Psoas muscle (tissue), 8 donors: ENCODE data around the gene CYS1. TPM values are rescaled to one million over a fixed set of nuclear protein-coding genes. Genes with fewer than 3 reads are reported as not detected.
"Not testable (repeated sequence)": the region's sequence is repeated elsewhere in the genome, so short reads cannot be mapped to it uniquely, and the experiment has no call there.

Experiments
- ATAC-seq, 4 donors: fragments of 200-7000 bp; cut with Tn5 transposase; one replicate each; pipeline ENCODE4 v1.9.1; 2020; ENCODE audit warnings: moderate library complexity in 3 of 4, mild to moderate bottlenecking in 2 of 4
- DNase-seq, 2 donors: peaks; one replicate each; pipeline ENCODE4 v3.0.0-alpha.2; 2020
- H3K27ac ChIP-seq: fragments of 200-600 bp; one replicate; pipeline ENCODE4 v1.8.0; 2022
- H3K27me3 ChIP-seq, 3 donors: fragments of 200-600 bp in 1 of 3; one replicate each; pipeline versions ENCODE4 v1.6.1 to v1.8.0; 2013 to 2022; ENCODE audit warnings: low read length in 2 of 3, mild to moderate bottlenecking in 2 of 3, moderate library complexity in 1 of 3; ENCODE audit not compliant: insufficient read depth in 3 of 3
- H3K36me3 ChIP-seq, 2 donors: fragments of 200-600 bp in 1 of 2; one replicate each; pipeline versions ENCODE4 v1.6.1 to v1.8.0; 2013 to 2022; ENCODE audit warnings: low read depth in 1 of 2, mild to moderate bottlenecking in 1 of 2, moderate library complexity in 1 of 2; ENCODE audit not compliant: insufficient read depth in 1 of 2
- H3K4me1 ChIP-seq: fragments of 200-600 bp; one replicate; pipeline ENCODE4 v1.8.0; 2022
- H3K4me3 ChIP-seq: fragments of 200-600 bp; one replicate; pipeline ENCODE4 v1.8.0; 2022; ENCODE audit warnings: mild to moderate bottlenecking
- H3K9me3 ChIP-seq: fragments of 200-600 bp; one replicate; pipeline ENCODE4 v1.8.0; 2022
- WGBS, 3 donors: extraction: QIAGEN DNeasy Blood & Tissue Kit; methylation state at CpG; one replicate each; pipeline versions ENCODE4 v1.1.6 to v1.1.7; 2013; 5-methylcytosine and 5-hydroxymethylcytosine counted together
- intact Hi-C, 2 donors: fragments of 100-400 bp; cut with DNase I; formaldehyde crosslinking; loops; one replicate each; pipeline versions ENCODE4 v1.11.0 to v1.14.2; 2022
- polyA plus RNA-seq, 3 donors: library from polyadenylated mRNA; stranded (reverse); fragments of 200-250 nt; gene quantifications; one replicate each; pipeline ENCODE4 v1.2.3, GENCODE V29; 2013
- total RNA-seq, 4 donors: library from RNA; stranded (reverse); fragmentation: NEBNext Ultra II Directional in 2 of 4; extraction: Animal tissue kit (Norgen Biotek cat#: 25700) in 2 of 4; gene quantifications; one replicate each; pipeline versions ENCODE4 v1.2.1 to v1.2.4, GENCODE V29; 2021 to 2023
- TF ChIP-seq, protein P1 (sequence below): fragments of 200-600 bp; IDR thresholded peaks from one replicate; pipeline ENCODE4 v1.8.0; 2022; ENCODE audit warnings: antibody characterized with exemption
- donor health status: healthy with polysubstance abuse.
- donor health status: DM: no; HTN: no; CAD: no; lungs with moderate emphysema.
- donor health status: Bipolar disorder and iron deficiency.
- donor health status: healthy.
- donor health status: DM: yes; HTN: yes; CAD: no.
- donor health status: DM: no; HTN: no; CAD: no.
- donor health status: DM: no; HTN: no; CAD: no.
- donor health status: DM: yes; HTN: yes; CAD: no.

CYS1 gene
- total and polyA plus RNA-seq, 7 donors, result 0.06 to 0.58 (median 0.13) TPM

- H3K36me3 ChIP-seq, result no peaks in the 10 kb centered on the region
- H3K9me3 ChIP-seq, result no peaks in the 10 kb centered on the region
- no peaks in the 10 kb centered on the region for H3K4me1 ChIP-seq
- H3K27ac ChIP-seq, result no peak overlapping the region
- no peak overlapping the region for H3K4me3 ChIP-seq
- ATAC-seq (no peak), DNase-seq (no peak)
- intact Hi-C loops, result no loop called here
- H3K27me3 ChIP-seq, result no peaks in the 10 kb centered on the region
- TF ChIP-seq, protein P1, sequence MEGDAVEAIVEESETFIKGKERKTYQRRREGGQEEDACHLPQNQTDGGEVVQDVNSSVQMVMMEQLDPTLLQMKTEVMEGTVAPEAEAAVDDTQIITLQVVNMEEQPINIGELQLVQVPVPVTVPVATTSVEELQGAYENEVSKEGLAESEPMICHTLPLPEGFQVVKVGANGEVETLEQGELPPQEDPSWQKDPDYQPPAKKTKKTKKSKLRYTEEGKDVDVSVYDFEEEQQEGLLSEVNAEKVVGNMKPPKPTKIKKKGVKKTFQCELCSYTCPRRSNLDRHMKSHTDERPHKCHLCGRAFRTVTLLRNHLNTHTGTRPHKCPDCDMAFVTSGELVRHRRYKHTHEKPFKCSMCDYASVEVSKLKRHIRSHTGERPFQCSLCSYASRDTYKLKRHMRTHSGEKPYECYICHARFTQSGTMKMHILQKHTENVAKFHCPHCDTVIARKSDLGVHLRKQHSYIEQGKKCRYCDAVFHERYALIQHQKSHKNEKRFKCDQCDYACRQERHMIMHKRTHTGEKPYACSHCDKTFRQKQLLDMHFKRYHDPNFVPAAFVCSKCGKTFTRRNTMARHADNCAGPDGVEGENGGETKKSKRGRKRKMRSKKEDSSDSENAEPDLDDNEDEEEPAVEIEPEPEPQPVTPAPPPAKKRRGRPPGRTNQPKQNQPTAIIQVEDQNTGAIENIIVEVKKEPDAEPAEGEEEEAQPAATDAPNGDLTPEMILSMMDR, result no peak
Observed at GRCh38 chr2:10109311-10109710, 29.1 kb upstream of the CYS1 start.

GRCh38 chr2:10104906-10105305 is 24.7 kb upstream of the CYS1 start:
- H3K4me3 ChIP-seq, intact Hi-C loops, H3K9me3 ChIP-seq, DNase-seq, H3K27me3 ChIP-seq, H3K4me1 ChIP-seq, H3K27ac ChIP-seq, ATAC-seq, H3K36me3 ChIP-seq: not testable (repeated sequence)

- no peak for DNase-seq
- TF ChIP-seq, protein P1, result no peak
- no peak overlapping the region for H3K4me3 ChIP-seq
- H3K4me1 ChIP-seq, result no peaks in the 10 kb centered on the region
- no peak for ATAC-seq
- no peaks in the 10 kb centered on the region for H3K27me3 ChIP-seq
- no peak overlapping the region for H3K27ac ChIP-seq
- 76 to 79% (median 79%) methylated on average over 6 of the region's 6 CpGs for WGBS, 3 donors
- no peaks in the 10 kb centered on the region for H3K9me3 ChIP-seq
- H3K36me3 ChIP-seq, result no peaks in the 10 kb centered on the region
- intact Hi-C loops, result no loop called here
Observed at GRCh38 chr2:10103179-10103578, 23.0 kb upstream of the CYS1 start.

DNA sequence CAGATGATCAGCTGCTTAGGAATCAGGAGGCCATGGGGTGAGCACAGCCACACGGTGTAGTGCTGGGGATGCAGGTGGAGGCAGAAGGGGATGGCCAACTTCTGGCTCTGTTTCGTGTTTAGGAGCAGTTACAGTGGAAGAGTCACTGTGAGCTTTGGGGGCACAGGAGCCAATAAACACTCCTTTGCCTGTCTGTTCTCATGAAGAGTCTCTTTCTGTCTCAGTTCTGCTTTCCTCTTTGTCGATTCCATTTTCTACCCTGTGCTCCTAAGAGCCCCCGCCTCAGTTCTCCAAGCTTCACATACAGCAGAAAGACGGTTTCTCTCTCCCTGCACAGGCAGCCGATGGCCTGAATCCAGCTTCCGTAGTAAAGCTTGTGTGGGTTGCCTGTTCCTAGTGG is 21.3 kb upstream of the CYS1 start:
- Histone ChIP-seq H3K36me3 (no peaks in the 10 kb centered on the region), H3K27me3 (peaks cover 0 to 2% (median 0%) of the 10 kb centered on the region in 3 donors), H3K9me3 (no peaks in the 10 kb centered on the region), H3K4me3 (no peak overlapping the region), H3K27ac (no peak overlapping the region), H3K4me1 (no peaks in the 10 kb centered on the region)
- intact Hi-C loops, result no loop called here
- DNase-seq (no peak), ATAC-seq (no peak)
- TF ChIP-seq, protein P1, result no peak
- 55 to 64% (median 60%) methylated on average over 7 of the region's 7 CpGs for WGBS, 3 donors

DNA sequence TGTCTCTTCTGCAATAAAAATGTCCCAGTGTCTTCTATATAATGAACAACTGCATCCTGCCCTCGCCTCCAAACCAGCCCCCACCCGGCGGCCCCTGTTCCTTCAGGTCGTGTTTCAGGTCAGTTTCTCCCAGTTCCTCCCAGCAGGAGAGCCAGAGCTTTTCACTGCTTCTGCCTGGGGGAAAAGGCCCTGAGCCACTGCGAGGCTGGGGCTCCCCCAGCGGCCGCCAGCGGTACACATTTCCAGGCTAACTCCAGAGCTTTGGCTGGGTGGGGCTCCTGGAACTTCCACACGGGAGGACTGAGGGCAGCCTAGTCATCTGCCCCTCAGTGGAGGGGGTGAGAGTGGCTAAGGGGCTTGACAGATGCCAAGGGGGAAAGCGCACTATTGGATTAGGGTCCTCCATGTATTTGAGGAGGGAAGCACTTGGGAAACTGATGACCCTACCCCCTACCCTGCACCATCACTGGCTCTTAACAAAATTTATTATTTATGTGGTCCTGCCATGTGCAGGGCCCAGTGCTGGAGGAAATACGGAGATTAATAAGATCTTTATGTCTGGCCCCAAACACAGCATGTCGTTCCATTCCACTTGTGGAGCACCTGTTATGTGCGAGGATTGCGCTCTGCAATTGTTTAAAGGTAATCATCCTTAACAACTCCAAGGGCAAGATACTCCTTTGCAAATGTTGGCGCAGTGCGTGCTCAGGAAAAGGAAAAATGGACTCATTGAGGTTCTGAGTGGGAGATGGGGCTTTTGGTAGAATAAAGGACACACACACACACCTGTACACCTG is 17.3 kb upstream of the CYS1 start:
- TF ChIP-seq, protein P1, result peak; percentile 85
- DNase-seq (peak; percentile 67 to 77), ATAC-seq (peak; percentile 60 to 95 (median 93))
- H3K36me3 ChIP-seq, result no peaks in the 10 kb centered on the region
- H3K4me3 ChIP-seq, result no peak overlapping the region
- no peak overlapping the region for H3K27ac ChIP-seq
- intact Hi-C loops, result no loop called here
- no peaks in the 10 kb centered on the region for H3K9me3 ChIP-seq
- H3K4me1 ChIP-seq, result no peaks in the 10 kb centered on the region
- 32 to 38% (median 36%) methylated on average over 16 of the region's 16 CpGs for WGBS, 3 donors
- H3K27me3 ChIP-seq, result peaks cover 0 to 5% (median 3%) of the 10 kb centered on the region in 3 donors
